GM23338 (cell line): ENCODE data around the gene TRIO.

Experiments
- CREB1 ChIP-seq: fragments of 250-450 bp; sonication (Bioruptor Pico); IDR thresholded peaks from 2 replicates; pipeline ENCODE4 v1.5.0; 2020; ENCODE audit warnings: low read depth, mild to moderate bottlenecking, moderate library complexity
- EZH2 ChIP-seq: fragments of 200-600 bp; sonication (generic); IDR thresholded peaks from one replicate; pipeline ENCODE4 v1.8.0; 2017; ENCODE audit warnings: antibody characterized with exemption, mild to moderate bottlenecking, low read depth; ENCODE audit not compliant: unreplicated experiment
- EZH2phosphoT487 ChIP-seq: fragments of 200-600 bp; sonication (generic); IDR thresholded peaks from one replicate; pipeline ENCODE4 v1.8.1; 2018; ENCODE audit warnings: antibody characterized with exemption; ENCODE audit not compliant: unreplicated experiment
- JUNB ChIP-seq: IDR thresholded peaks from one replicate; pipeline ENCODE4 v1.6.1; 2016; ENCODE audit warnings: antibody characterized with exemption; ENCODE audit not compliant: unreplicated experiment
- NANOG ChIP-seq: IDR thresholded peaks from 2 replicates; pipeline ENCODE4 v1.6.1; 2016; ENCODE audit warnings: antibody characterized with exemption, borderline replicate concordance
- POLR2AphosphoS5 ChIP-seq: IDR thresholded peaks from 2 replicates; pipeline ENCODE4 v1.6.1; 2016; ENCODE audit warnings: antibody characterized with exemption, low read depth
- ZNF331 ChIP-seq: fragments of 250-450 bp; sonication (Bioruptor Pico); IDR thresholded peaks from 2 replicates; pipeline ENCODE4 v1.5.0; 2020; ENCODE audit warnings: low read depth, mild to moderate bottlenecking, moderate library complexity
- TF ChIP-seq, protein P1 (sequence below): IDR thresholded peaks from one replicate; pipeline ENCODE4 v1.6.1; 2018; ENCODE audit warnings: antibody characterized with exemption; ENCODE audit not compliant: unreplicated experiment
- TF ChIP-seq, protein P2 (sequence below), 2 experiments: fragments of 200-600 bp in 1 of 2; sonication (generic) in 1 of 2; conservative IDR thresholded peaks; 2 replicates each; pipeline versions ENCODE4 v1.5.1 to v1.6.1; 2016 to 2017; ENCODE audit warnings: antibody characterized with exemption in 2 of 2, low read depth in 2 of 2, mild to moderate bottlenecking in 2 of 2, moderate library complexity in 1 of 2

DNA sequence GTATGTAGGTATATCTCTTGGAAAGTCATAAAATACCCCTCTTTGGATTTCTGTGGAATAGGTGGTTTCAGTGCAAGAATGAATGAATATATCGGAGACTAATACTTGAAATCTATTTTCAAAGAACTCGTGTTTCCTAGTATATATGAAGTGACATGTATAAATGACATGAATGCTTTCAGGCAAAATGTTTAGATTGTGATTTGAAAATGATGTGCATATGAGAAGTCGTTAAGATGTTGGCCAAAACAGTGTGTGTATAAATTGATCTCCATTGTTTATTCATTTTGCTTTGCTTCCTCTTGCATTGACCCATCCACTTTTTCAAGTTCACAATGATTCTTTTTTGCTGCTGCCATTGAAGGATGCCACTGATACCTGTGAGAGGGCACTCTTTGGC, 8.3 kb downstream of the TRIO start:
- no peak for TF ChIP-seq CREB1 (CRISPR knock-in tag)
- TF ChIP-seq, protein P1, sequence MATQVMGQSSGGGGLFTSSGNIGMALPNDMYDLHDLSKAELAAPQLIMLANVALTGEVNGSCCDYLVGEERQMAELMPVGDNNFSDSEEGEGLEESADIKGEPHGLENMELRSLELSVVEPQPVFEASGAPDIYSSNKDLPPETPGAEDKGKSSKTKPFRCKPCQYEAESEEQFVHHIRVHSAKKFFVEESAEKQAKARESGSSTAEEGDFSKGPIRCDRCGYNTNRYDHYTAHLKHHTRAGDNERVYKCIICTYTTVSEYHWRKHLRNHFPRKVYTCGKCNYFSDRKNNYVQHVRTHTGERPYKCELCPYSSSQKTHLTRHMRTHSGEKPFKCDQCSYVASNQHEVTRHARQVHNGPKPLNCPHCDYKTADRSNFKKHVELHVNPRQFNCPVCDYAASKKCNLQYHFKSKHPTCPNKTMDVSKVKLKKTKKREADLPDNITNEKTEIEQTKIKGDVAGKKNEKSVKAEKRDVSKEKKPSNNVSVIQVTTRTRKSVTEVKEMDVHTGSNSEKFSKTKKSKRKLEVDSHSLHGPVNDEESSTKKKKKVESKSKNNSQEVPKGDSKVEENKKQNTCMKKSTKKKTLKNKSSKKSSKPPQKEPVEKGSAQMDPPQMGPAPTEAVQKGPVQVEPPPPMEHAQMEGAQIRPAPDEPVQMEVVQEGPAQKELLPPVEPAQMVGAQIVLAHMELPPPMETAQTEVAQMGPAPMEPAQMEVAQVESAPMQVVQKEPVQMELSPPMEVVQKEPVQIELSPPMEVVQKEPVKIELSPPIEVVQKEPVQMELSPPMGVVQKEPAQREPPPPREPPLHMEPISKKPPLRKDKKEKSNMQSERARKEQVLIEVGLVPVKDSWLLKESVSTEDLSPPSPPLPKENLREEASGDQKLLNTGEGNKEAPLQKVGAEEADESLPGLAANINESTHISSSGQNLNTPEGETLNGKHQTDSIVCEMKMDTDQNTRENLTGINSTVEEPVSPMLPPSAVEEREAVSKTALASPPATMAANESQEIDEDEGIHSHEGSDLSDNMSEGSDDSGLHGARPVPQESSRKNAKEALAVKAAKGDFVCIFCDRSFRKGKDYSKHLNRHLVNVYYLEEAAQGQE = no peak
- TF ChIP-seq, protein P2, sequence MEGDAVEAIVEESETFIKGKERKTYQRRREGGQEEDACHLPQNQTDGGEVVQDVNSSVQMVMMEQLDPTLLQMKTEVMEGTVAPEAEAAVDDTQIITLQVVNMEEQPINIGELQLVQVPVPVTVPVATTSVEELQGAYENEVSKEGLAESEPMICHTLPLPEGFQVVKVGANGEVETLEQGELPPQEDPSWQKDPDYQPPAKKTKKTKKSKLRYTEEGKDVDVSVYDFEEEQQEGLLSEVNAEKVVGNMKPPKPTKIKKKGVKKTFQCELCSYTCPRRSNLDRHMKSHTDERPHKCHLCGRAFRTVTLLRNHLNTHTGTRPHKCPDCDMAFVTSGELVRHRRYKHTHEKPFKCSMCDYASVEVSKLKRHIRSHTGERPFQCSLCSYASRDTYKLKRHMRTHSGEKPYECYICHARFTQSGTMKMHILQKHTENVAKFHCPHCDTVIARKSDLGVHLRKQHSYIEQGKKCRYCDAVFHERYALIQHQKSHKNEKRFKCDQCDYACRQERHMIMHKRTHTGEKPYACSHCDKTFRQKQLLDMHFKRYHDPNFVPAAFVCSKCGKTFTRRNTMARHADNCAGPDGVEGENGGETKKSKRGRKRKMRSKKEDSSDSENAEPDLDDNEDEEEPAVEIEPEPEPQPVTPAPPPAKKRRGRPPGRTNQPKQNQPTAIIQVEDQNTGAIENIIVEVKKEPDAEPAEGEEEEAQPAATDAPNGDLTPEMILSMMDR (conservative IDR thresholded peaks at IDR 0.05; ENCODE audit: low read depth in 2 of 2) = no peak
- TF ChIP-seq POLR2AphosphoS5 = no peak
- no peak for TF ChIP-seq EZH2
- no peak for TF ChIP-seq JUNB
- TF ChIP-seq EZH2phosphoT487 = no peak
- TF ChIP-seq ZNF331 (CRISPR knock-in tag) = no peak
- TF ChIP-seq NANOG = no peak
